ENCODE measurements around the gene ESR1.
A peak's percentile ranks its signal among the peaks of the same experiment; 100 is the strongest.
"Not testable (repeated sequence)": the region's sequence is repeated elsewhere in the genome, so short reads cannot be mapped to it uniquely, and the experiment has no call there.

The ESR1 gene

DNA sequence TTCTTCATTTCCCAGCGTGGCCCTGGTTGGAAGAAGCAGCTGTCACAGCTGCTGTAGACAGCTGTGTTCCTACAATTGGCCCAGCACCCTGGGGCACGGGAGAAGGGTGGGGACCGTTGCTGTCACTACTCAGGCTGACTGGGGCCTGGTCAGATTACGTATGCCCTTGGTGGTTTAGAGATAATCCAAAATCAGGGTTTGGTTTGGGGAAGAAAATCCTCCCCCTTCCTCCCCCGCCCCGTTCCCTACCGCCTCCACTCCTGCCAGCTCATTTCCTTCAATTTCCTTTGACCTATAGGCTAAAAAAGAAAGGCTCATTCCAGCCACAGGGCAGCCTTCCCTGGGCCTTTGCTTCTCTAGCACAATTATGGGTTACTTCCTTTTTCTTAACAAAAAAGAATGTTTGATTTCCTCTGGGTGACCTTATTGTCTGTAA is 292.7 kb downstream of the ESR1 start:
- DNase-seq = no peak

DNA sequence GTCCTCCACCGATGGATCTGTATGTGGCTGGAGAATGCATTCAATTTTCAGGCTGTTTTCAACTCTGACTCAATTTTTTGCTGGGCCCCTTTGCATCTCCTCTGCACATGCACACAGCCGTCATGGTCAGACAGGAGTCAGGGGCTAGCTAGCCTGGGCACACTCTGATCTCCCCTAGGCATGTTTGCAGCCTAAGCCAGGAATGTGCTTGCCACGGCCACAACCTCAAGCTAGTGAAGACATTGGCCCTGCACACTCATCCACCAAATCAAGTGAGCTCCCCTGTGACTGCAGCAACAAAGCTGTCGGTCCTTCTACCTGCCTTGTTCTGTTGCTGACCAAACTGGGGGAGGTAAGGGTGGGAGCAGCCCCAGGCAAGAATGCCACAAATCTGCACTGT is 300.5 kb downstream of the ESR1 start:
- no peak for DNase-seq

DNA sequence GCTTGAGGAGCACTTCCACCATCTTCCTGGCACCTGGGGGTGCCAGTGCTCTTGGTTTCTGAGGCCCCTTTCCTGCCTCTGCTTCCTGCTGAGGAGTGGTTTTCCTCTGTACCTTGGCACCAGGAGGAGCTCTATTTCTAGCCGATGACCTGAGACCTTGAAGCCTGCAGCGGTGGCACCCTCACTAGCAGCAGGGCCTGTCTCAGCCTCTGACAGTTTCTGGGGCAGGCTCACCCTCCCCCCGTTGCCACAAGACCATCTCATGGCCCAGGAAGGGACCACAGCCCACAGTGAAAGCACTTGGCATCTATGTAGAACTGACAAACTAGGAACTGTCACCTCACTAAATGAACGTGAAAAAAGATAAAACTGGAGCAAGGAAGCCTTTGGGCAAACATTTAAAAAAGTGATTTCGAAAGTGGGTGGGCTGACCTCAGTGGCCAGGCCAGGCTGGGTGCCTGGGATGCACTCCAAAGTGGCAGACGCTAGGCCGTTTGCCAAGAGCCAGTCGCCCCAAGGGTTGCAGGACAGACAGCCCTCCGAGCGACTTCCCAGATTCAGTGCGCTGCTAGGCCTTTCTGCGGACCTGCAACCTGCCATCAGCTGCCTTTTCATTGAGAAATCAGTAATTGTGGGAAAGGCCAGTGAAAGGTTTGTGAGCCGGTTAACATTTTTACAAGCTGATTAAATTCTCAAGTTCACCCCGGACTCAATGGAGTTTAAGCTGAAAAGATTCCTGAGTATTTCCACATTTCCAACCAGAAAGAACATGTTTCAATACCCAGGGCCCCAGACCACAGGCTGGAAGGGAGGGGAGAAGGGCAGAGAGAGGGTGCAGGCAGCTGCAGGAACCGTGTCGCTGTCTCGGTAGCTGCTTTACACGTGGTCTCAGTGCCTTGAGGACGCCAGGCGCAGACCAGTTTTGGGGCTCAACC is 303.7 kb downstream of the ESR1 start:
- peak in 1 of 2 experiments; percentile 33 for DNase-seq

DNA sequence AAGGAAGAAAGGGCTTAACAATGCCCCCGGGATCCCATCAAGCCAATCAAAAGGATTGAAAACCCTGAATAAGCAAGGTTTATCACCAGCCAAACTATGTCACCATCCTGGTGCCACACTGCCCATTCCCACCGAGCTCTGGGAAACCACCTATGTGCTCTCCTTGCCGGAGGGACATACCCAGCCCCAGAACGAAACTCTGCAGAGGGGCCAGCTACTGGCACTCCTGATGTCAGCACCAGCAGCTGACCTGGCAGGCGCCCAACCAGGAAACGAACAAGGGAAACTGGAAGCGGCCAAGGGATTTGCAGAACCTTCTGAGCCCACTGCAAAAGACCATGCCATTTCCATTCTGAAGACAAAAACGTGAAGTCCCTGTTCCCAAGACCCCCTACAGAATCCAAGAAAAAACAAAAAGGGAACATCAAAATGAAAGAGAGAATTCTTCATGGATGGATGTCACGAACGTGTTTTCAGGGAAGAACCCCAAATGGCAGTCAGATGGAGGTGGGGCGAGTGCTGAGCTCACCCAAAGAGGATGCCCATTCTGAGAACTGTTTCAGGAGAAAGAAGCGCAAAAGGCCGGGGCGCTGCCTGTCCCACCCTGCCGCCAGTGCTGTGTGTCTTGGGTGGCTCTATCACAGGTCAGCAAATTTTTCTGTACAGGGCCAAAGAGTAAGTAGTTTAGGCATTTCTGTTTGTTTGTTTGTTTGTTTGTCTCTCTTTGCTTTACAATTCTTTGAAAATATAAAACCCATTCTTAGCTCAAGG is 305.2 kb downstream of the ESR1 start:
- peak in 1 of 2 experiments; percentile 25 for DNase-seq

DNA sequence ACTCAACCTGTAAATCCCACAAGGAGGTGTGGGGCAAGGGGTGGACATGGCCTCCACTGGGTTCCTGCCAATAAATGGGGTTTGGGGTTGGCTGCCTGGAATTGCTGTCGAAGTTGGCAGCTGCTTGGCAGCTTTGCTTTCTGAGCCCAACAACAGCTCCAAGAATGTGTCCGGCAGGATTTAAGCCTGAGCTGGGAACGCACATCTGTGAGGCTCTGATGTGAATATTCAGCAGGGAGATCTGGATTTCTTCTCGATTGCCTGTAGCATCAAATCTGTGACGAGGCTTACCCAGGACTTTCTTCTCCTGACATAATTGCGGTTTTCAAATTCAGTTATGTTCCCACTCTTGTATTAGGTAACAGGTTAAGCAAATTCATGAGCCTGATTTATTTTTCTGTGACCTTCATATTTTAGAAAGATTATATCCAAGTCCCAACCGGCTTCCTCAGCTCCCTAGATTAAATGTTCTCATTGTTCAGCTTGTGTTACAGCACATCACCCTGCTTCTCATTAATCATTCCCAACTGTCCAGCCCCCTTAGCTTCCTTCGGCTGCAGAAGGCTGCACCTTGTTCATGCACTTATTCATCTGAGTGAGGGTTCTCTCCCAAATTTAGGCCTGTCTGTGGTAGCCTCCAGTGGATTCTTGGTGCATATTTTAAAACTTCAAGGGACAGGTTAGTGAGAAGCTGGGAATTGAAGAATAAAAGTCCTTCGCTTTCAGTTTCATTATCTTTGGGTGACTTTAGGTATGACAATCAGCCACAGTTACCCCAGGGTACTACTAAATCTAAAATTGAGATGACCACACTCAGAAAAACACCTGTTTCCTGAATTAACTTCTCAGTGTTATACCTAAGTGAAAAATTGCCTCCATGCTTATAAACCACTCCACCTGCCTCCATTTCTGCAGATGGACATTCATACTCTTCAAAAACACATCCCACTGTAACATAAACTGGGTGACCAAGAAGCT is 310.0 kb downstream of the ESR1 start:
- DNase-seq = no peak

DNA sequence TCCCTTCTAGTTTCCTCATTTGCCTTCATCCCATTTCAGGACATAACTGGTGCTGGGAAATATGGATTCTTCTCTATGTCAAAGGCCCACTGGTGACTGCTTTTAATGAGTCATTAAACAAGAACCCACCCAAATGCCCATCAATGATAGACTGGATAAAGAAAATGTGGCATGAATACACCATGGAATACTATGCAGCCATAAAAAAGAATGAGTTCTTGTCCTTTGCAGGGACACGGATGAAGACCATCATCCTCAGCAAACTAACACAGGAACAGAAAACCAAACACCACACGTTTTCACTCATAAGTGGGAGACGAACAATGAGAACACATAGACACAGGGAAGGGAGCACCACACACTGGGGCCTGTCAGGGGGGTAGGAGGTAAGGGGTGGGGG is 310.7 kb downstream of the ESR1 start:
- no peak for DNase-seq

DNA sequence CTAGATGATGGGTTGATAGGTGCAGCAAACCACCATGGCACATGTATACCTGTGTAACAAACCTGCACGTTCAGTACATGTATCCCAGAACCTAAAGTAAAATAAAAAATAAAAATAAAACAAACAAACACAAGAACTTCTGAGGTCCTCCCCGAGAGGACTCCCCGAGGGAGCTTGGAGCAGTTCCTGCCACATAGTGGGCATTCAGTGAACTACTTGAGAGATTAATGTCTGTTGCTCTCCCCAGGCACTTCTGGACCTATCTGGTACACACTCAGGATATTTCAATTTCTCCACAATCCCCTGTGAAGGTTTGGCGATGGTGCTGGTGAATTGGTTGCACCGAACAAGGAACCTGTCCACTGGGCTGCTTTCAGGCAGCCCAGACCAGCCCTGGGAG is 311.2 kb downstream of the ESR1 start:
- DNase-seq = no peak

DNA sequence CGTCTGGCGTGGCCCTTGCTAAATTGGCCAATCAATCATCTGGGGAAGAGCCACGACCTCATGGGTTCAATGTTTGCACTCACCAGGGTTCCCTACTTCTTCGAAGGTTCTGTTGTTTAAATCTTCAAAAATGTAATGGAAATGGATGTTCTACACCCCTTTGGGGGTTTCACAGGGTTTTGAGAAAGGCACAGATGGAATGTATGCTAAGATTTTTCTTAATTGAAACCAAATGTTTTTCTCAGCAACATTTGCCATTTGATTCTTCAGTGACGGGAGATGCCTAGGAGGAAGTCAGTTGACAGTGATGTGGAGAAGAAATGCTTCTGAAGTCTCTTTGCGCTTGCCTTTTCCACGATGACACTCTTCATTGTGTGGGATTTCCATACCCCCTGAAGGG is 312.3 kb downstream of the ESR1 start:
- DNase-seq = no peak

DNA sequence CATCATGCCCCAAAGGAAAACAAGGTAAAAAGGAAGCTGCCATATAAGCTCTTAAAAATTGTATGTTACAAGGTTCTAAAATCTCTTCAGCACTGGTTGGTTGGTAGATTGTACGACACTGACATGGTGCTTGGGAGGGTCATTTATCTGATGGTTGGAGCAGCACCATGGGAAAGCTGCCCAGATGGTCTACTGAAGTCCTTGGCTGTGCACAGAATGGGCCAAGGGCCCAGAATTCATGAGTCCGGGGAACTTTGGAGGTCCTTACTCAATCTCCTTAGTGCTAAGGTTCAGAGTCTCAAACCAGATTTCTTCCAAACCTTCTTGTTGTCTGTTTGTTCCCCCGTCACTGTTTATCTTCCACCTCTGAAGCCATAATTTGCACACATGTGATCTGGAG is 314.4 kb downstream of the ESR1 start:
- peak in 1 of 2 experiments; percentile 3 for DNase-seq

DNA sequence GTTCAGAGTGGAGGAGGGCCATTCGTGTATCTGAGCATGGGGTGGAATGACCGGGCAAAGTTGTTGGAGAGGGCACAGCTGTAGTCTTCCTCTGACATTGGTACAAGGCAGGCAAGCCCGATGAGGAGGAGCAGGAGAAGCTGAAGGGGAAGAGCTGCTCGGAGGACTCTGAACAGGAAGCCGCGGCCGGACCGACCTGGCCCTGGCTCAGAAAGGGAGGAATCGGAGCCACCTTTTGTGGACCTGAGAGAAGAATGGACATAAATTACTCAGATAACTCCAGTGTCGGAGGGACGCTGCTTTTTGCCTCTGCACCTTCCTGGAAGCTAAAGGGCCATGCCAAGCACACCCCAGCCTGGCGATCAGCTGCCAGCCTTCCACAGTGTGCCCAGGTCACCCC is 315.0 kb downstream of the ESR1 start:
- DNase-seq = no peak

DNA sequence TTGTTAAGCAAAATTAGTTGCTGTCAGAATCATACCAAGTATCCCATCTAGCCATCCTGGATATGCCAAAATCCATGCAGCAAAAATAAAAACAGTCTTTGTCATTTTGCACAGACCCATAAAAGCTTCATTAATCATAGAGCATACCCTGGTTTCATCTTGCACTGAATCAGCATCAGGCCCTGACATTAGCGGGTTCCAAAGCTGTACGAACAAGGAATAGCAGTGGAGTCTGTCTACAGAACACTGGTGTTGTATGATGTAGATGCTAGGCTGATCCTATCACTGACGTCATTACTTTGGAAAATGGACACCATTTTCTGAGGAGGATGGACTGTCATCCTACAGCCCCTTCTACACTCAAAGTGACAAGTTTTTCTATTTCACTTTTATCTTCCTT is 315.6 kb downstream of the ESR1 start:
- no peak for DNase-seq

DNA sequence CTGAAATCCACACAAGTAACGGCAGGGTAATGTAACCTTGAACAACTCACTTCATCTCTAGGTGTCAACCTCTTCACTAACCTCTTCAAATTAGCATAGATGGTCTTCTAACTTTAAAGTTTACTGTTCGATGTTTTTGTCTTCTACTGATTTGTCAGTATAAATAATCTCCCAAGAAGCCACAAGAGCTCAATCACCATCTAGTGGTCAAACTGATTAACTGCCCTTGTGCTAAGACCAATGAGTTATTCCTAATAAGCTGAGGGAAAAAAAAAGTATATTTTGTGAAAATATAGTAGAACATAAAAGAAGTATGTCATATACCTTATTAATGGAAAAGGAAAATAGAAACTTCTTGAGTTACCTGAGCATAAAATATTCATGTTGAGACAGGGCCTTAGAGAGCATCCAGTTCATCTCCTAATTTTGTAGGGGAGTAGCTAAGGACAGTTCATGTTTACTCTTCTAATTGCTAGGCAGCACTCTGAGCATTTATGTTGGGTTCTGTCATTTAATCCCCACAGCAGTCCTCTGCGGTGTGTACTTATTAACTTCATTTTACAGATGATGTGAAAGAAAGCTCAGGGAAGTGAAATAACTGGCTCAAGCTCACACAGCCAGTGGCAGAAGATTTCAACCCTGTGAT is 317.1 kb downstream of the ESR1 start:
- DNase-seq = peak in 1 of 2 experiments; percentile 33

DNA sequence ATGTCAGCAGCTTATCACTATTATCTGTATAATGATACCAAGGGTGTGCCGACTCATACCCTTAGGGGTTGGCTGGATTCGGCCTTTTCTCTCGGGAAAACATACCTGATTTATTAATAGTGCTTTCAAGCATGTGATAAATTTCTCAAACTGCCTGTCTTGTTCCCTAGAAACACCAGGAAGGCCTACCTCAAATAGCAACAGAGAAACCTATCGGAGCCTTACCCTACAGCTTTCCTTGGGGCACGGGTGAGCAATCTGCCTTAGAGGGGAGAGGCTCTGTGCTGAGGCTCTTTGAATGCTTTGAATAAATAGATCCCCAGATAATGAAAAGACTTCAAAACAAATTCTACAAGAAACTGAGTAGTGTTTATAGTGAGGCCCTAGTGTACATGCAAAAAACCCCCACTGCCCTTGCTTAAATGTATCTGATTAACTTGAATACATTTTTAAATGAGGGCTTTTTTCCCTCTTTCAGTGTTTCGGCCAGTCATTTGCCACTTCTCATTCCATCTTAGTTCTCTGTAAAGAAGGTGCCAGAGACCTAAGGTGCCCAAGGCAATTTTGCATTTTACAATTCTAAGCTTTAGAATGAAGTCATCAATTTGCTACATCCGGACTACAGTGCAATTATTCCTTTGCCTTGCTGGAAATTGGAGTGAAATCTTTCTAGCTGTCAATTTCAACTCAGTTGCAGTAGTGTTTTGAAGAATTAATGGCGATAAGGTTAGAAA is 320.1 kb downstream of the ESR1 start:
- DNase-seq = no peak

DNA sequence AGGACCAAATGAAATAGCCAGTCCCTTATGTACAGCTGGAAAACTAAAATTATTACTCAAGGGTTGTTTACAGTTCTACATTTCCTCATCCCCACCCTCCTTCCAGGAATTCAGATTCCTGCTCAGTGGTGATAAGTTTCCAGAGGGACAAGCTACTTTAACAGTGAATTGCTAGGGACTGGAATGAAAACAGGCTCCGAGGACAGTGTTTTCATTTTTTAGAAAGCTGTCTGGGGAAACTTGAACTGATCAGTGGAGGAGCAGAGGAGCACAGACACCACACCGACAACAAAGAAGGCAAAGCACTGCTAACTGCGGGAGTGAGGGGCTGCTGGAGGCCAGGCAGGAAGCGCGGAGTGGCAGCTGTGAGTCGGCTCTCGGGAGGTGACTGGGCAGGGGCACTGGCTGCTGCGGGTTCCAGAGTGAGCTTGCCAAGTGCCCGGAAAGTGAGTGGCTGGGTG is 322.2 kb downstream of the ESR1 start:
- DNase-seq = no peak

DNA sequence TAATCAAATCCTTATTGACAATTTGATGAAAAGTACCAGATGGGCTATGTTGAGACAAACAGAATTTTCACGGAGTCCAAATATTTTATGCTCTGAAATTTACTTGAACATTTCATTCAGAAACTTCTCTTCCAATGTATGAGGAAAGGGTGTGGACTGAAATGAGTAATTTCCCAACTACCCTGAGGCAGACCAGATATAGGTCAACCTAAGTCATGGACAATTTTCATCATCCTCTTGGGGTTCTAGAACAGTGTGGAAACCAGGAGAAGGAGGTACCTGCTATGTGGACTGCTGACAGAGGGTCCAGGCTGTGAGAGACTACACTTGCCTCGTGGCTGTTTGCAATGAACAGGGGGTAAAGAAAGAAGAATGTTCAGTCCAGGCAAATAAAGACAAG is 323.0 kb downstream of the ESR1 start:
- no peak for DNase-seq

DNA sequence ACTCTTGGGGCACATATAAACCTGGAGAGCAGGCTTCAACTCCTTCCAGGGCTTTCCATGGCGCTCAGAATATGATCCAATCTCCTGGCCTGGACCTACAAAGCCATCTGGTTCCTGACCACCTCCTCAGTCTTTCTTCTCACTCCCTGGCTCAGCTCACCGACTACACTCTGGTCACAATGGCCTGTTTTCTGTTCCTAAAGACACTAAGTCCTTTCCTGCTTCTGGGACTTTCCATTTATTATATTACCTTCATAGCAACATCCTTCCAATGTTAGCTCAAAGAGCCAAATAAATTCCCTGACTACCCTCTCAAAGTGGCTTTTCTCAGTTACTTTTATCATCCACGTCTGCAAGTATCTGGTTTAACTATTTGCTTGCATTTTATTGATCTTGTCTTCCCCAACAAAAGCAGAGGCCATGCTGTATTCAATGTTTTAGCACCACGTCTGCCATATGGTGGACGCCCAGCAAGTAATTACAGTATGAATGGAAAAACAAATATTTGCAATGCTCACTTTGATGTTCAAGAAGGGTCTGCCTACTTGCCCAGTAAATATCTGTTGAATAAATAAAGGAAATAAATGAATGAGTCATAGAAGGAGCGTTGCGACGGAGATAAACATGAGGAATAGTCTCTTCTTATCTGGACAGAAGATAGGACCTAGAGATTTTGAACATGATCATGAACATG is 328.4 kb downstream of the ESR1 start:
- no peak for DNase-seq

DNA sequence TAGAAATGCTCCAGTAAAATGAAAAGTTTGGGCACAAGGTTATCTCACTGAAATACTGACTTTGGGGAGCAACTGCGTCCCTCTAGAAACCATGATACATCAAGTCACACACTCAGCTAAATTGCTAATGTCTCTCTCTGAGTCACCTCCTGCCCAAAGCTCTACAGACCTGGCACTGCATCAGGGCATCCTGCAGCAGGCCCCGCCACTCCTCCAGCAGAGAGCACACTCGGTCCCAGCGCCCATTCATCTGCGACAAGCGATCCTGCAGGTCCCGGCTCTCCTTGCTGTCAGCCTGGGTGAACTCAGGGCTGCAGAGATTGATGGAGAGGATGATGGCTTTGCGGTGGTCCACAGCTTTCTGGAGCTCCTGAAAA is 329.0 kb downstream of the ESR1 start:
- no peak for DNase-seq

DNA sequence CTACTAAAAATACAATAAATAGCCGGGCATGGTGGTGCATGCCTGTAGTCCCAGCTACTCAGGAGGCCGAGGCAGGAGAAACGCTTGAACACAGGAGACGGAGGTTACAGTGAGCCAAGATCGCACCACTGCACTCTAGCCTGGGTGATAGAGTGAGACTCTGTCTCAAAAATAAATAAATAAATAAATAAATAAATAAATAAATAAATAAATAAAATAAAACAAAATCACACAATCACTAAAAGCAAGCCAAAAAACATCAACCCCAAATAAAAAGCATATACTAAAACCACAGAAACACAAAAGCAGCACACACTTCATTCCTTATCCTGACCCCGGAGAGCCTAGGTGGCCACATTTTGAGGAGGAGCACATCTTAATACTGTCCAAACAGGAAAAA is 330.9 kb downstream of the ESR1 start:
- not testable (repeated sequence) for DNase-seq

DNA sequence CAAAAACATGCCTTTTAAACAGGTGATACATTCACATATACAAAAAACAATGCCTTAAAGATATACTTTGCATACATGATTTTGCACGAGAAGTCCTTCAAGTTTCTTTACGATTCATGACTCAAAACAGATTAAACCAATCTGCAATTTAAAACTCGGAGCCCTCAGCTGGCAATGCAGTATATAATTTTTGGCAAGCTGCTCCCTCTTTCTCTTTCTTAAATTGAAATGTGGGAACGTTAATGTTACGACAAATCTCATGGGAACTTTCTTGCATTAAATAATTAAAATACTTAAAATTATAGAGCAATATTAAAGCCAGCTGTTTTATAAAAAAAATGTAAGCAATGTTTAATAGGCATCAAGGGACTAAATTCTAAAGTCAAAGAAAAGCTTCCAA is 334.6 kb downstream of the ESR1 start:
- no peak for DNase-seq

DNA sequence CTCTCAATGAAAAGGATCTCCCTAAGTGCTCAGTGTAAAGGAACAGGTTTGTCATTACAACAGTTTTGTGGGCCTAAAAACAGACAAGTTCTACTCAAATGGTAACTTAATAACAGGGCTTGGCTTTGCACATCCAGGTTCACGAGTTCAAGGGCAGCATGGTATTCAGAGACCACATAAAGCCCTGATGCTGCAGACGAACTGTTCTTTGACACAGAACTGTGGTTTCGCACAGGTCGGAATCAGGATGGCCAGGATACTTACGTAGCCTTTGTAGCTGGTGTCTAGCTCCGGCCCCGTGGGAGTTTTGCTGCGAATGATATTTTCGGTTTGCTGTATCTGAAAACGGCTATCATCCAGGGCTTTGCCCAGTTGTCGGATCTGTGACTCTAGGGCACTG is 335.9 kb downstream of the ESR1 start:
- no peak for DNase-seq

DNA sequence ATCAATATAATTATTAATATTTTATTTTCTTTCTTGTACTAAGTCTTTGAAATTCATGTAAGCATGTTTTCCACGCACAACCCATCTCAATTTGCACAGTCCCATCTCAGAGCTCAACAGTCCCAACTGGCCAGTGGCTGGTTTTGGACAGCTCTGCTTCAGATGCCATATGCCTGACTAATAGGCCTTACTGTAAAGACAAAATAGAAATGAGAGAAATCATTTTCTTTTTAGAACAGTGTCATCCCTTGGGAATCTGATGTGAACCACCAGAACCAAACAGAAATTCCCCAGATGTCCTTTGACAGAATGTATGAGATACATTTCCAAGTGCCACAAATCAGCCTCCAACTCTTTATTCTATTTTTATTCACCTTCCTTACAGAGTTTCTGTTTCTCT is 338.9 kb downstream of the ESR1 start:
- no peak for DNase-seq

Measured in NCI-H446 (cell line).